Sciatic nerve (tissue), 2 donors: ENCODE measurements around the gene FRMD4B. TPM values are rescaled to one million over a fixed set of nuclear protein-coding genes. Genes with fewer than 3 reads are reported as not detected.
"Not testable (repeated sequence)": the region's sequence is repeated elsewhere in the genome, so short reads cannot be mapped to it uniquely, and the experiment has no call there.

Experiments used
- ATAC-seq: fragments of 200-7000 bp; cut with Tn5 transposase; one replicate; pipeline ENCODE4 v1.9.1; 2020; ENCODE audit warnings: mild to moderate bottlenecking, moderate library complexity
- DNase-seq: peaks from one replicate; pipeline ENCODE4 v3.0.0-alpha.2; 2020; ENCODE audit warnings: low spot score
- intact Hi-C: fragments of 100-400 bp; cut with DNase I; formaldehyde crosslinking; loops from one replicate; pipeline ENCODE4 v1.14.2; 2022
- total RNA-seq: library from RNA; stranded (reverse); fragmentation: NEBNext Ultra II Directional; extraction: Animal tissue kit (Norgen Biotek cat#: 25700); gene quantifications from one replicate; pipeline ENCODE4 v1.2.1, GENCODE V29; 2021
- donor health status: DM: no; HTN: no; CAD: no.
- donor health status: DM: no; HTN: no; CAD: no.

Gene FRMD4B
- total RNA-seq, 1 donor from 2014 or later = 48.6 TPM

DNA sequence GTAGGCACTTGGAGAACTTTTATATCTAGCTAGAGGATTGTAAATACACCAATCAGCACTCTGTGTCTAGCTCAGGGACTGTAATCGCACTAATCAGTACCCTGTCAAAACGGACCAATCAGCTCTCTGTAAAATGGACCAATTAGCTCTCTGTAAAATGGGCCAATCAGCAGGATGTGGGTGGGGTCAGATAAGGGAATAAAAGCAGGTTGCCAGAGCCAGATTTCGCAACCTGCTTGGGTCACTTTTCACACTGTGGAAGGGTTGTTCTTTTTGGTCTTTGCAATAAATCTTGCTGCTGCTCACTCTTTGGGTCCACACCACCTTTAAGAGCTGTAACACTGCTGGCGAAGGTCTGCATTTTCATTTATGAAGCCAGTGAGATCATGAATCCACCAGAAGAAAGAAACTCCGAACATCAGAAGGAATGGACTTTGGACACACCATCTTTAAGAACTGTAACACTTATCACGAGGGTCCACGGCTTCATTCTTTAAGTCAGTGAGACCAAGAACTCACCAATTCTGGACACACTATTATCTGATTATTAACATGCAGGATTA lies 125.0 kb downstream of the FRMD4B start:
- ATAC-seq, intact Hi-C loops, DNase-seq: not testable (repeated sequence)

- intact Hi-C loops = no loop called here
- ATAC-seq = no peak
- no peak for DNase-seq
Measured at GRCh38 chr3:69260216-69260787, 125.6 kb downstream of the FRMD4B start.

DNA sequence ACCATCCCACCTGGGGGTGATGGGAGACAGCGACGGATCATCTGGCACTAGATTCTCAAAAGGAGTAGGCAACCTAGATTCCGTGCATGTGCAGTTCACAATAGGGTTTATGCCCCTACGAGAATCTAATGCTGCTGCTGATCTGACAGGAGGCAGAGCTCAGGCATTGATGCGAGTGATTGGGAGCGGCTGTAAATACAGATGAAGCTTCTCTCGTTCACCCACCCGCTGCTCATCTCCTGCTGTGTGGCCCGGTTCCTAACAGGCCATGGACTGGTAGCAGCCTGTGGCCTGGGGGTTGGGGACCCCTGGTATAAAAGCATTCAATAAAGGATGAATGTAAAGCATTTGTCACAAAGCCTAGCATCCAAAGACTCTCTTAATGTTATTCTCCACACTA lies 126.8 kb downstream of the FRMD4B start:
- intact Hi-C loops = no loop called here
- DNase-seq = no peak
- ATAC-seq = no peak

- no peak for ATAC-seq
- no peak for DNase-seq
- intact Hi-C loops = no loop called here
Measured at GRCh38 chr3:69255928-69256327, 130.0 kb downstream of the FRMD4B start.

GRCh38 chr3:69254351-69254750 lies 131.5 kb downstream of the FRMD4B start:
- intact Hi-C loops = no loop called here
- no peak for ATAC-seq
- no peak for DNase-seq

GRCh38 chr3:69252631-69253030 lies 133.3 kb downstream of the FRMD4B start:
- intact Hi-C loops = no loop called here
- ATAC-seq = no peak
- no peak for DNase-seq

- ATAC-seq = no peak
Measured at GRCh38 chr3:69252141-69252540, 133.7 kb downstream of the FRMD4B start.

DNA sequence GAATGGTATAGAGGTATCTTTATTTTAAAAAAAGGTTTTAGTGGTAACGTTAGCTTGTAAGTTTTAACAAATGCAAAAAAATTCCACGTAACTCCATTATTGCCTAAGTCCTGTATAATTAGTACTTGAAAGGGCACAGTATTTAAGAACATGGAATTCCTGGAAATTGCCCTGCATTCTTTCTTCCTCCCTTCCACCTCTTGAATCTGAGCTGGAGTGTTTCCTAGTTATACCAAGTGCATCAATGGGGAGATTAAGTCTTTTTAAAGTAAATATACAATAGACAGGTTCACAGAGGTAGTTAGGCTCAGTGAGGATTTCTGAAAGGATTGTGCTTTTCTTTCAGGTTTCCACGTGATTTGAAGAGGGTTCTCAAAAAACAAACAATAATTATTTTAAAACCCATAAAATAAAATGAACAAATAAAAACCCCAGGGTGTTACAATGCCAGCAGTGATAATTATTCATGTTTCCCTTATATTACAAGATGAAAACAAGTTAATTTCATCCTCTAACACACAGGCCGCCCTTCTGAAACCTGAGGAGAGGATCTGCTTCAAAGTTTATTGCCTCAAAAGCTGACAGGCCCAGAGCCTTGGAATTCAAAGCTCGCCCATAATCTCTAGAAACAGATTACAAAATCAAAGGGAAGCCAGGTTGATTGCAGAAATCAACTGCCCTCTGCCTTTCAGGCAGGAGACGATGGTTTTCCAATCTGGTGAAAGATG lies 134.6 kb downstream of the FRMD4B start:
- intact Hi-C loops = no loop called here
- no peak for DNase-seq
- no peak for ATAC-seq

More at GRCh38 chr3:69252141-69252540, 133.7 kb downstream of the FRMD4B start:
- intact Hi-C loops = no loop called here
- DNase-seq = no peak

GRCh38 chr3:69250014-69250413 lies 135.9 kb downstream of the FRMD4B start:
- peak; percentile 83 for ATAC-seq
- intact Hi-C loops = no loop called here
- no peak for DNase-seq

DNA sequence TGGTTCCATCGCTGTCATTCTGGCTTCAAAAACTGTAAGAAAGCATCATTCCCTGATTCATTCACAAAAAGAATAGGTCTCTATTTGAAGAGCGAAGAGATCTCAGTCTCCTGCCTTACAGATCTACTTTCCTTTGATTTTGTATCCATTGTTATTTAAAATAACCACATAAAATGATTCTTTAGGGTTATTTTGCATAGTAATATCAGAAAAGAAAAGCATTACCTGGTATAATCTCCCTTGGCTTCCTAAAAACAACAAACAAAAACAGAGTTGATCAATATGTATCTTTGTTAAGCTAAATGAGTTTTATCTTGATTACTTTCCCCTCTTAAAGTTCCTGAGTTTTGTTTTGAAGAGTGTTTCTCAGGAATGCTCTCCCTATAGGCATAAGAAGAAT lies 136.9 kb downstream of the FRMD4B start:
- ATAC-seq (no peak), DNase-seq (no peak)
- intact Hi-C loops = no loop called here

DNA sequence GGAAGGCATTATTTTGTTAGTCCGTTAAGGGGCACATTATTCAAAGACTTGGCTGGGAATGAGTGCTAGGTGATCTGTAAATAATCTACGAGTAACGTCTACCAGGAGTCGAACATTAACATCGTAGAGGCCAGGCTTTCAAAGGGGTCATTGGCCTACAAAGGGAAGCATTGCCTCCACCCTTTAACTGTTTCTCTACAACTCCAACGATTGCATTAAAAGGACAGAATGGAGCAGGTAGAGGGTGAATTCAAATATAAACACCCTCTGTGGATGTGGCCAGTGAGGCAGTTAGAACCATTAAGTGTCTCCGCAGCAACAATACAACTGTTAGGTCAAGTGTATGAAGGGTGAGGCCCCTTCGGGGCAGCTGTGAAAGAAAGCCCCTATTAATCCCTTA lies 137.5 kb downstream of the FRMD4B start:
- ATAC-seq = no peak
- intact Hi-C loops = no loop called here
- no peak for DNase-seq

- intact Hi-C loops = no loop called here
Measured at GRCh38 chr3:69246612-69247011, 139.3 kb downstream of the FRMD4B start.

DNA sequence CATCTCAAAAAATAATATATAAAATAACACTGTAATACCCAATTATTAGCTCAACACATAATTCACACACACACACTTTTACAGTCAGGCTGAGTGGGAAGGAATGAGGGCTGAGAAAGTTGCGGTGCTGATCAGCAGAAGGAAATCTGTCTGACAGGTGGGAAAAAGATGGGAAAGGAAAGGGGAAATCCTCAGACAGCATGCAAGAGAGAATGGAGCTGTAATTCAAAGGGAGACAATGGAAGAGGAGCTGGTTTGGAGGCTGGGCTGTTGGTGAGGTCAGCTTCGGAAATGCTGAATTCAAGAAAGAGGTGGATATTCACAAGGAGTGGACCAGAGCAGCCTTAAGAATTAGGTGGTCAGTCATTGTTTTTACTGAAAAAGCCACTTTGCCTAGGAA lies 141.8 kb downstream of the FRMD4B start:
- ATAC-seq (no peak), DNase-seq (no peak)
- intact Hi-C loops = no loop called here

More at GRCh38 chr3:69246612-69247011, 139.3 kb downstream of the FRMD4B start:
- DNase-seq (no peak), ATAC-seq (no peak)

DNA sequence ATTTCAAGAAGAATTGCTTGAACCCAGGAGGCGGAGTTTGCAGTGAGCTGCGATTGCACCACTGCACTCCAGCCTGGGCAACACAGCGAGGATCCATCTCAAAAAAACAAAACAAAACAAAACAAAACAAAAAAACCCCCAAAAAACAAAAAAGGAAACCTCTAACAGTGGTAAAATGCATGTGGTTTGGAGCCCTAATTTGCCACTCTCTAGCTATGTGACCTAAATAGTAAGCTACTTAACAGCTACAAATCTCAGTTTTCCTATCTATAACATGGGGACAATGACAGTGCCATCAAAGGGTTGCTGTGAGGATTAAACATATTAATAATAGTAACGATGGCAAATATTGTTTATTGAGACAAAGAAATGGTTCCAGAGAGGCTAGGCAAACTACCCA lies 144.1 kb downstream of the FRMD4B start:
- no peak for DNase-seq
- no peak for ATAC-seq
- intact Hi-C loops = no loop called here

GRCh38 chr3:69240651-69241568 lies 145.0 kb downstream of the FRMD4B start:
- ATAC-seq (no peak), DNase-seq (no peak)
- intact Hi-C loops = no loop called here

GRCh38 chr3:69239063-69239462 lies 146.8 kb downstream of the FRMD4B start:
- intact Hi-C loops = no loop called here
- DNase-seq (no peak), ATAC-seq (no peak)

- ATAC-seq (peak; percentile 68), DNase-seq (no peak)
- intact Hi-C loops = no loop called here
Measured at GRCh38 chr3:69236812-69237707, 148.8 kb downstream of the FRMD4B start.

DNA sequence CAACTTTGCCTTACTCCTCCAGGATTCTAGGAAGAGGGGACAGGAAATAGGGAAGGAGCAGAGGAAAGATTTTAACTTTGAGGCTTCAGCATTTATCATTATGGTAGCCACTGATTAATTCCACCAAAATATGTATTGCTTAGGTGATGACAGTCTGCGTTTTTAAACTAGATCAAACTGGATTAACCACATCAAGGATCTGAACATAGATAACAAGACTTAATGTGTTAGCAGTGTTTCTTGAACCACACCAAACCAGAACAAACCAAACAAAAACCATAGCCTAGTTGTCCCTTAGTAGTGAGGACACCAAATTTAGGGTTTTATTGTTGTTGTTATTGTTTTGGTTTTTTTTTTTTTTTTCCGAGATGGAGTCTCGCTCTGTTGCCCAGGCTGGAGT lies 150.0 kb downstream of the FRMD4B start:
- ATAC-seq (no peak), DNase-seq (no peak)
- intact Hi-C loops = no loop called here

DNA sequence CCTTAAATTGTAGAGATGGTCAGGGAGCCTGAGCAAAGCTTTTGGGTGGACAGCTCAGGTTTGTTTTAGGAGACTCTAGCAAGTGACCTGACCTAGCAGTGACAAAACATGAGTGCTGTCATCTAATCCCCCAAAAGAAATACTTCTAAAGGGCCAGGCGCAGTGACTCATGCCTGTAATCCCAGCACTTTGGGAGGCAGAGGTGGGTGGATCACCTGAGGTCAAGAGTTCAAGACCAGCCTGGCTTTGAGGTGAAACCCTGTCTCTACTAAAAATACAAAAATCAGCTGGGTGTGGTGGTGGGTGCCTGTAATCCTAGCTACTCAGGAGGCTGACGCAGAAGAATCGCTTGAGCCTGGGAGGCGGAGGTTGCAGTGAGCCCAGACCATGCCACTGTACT lies 150.7 kb downstream of the FRMD4B start:
- ATAC-seq, DNase-seq, intact Hi-C loops: not testable (repeated sequence)
